HL-60/S4 treated with retinoic acid at 250 ng/mL for 4 days and 3 days (cell line): ENCODE measurements around the gene UFM1.
"Not testable (repeated sequence)": the region's sequence is repeated elsewhere in the genome, so short reads cannot be mapped to it uniquely, and the experiment has no call there.

Experiments used
- in situ Hi-C: fragments of 300-500 bp; cut with MboI; formaldehyde crosslinking; loops from 2 replicates; pipeline ENCODE4 v1.7.0; 2022; ENCODE audit warnings: low sequenced_read_pairs

Gene UFM1

DNA sequence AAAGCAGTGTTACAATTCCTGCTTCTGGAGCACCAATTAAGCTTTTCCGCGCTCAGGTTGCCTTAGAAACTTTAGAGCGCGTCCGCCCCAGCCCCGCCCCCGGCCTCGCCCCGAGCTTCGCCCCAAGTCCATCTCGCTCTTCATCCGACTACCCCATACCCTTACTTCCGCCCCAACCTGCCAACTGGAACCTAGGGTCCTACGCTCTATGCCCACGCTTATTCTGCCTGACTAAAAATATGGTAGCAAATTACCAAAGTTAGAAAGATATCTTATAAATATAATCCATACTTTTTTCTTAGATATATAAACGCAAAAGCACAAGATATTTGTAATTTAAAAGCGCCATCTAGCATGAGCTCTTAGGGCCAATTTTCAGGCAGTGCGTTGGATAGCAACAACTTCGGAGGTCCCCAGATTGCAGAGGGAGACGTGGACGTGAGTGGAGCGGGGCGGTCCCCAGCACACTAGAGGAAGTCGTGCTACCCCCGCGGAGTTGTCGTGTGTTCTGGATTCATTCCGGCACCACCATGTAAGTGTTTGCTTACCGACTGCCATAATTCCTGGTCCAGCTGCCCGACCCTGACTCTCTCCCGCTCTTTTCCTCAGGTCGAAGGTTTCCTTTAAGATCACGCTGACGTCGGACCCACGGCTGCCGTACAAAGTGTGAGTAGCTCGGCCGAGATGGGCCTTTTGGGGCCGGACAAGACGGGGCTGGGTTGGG lies at the start of gene UFM1:
UFM1 (plus strand) TSS at position 462 of the 724 bp plus-strand sequence; CDS start at position 531, 69 bp downstream.
- in situ Hi-C loops = no loop called here

- in situ Hi-C loops = no loop called here
Measured at GRCh38 chr13:38301236-38301635, 48.4 kb upstream of the UFM1 start.

DNA sequence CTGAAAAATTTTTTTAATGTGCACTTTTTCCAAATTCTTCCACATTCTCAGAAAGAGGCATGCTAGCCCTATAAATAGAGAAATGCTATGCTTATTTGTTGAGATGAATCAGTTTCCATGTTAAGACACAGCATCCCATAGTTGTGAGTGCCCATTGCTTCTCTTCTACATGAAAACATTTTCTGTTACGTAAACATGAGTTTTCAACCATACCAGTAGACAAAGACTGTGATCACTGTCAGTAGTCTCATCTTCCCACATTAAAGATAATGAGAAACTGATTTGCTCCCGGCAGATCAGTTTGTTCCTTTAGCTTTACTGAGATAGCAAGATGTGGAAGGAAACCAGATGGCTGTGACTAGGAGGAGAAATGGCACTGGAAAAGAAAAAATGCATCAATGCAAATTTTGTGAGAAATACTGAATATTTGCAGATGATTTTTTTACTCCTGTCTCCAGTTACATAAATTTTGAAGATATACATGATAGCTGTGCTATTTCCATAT lies 45.8 kb upstream of the UFM1 start:
- in situ Hi-C loops = no loop called here

DNA sequence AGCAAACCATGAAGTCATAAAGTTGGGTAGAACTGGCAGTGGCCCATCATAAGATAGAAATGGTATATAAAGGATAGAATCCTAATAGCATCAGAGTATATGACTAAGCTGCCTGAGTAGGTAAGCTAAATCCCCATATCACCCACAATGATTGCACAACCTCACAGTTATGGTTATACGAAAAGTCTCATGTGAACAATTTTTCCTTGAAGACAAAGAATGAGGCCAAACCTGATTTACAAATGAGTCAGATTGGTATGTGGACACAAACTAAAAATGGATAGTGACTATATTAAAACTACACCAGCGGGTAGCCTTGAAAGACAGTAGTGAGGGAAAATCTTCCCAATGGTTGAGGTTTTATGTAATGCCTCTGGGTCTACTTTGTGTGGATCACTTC lies 40.9 kb upstream of the UFM1 start:
- in situ Hi-C loops = no loop called here

DNA sequence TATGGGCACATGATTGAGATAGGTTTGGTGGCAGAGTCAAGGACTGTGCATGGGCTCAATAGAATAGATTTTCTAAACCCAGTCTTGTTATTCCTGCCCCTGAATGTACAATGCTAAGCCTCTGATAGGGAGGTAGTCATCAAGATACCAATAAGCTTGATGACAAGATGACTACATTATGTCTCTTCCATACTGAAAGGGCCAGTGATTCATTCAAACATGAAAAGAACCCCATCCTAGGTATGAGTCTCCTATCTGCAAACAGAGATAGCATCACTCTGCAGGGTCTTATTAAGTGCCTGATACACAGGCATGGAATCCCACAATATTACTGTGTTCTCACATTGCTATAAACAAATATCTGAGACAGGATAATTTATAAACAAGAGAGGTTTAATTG lies 40.3 kb upstream of the UFM1 start:
- in situ Hi-C loops = no loop called here

DNA sequence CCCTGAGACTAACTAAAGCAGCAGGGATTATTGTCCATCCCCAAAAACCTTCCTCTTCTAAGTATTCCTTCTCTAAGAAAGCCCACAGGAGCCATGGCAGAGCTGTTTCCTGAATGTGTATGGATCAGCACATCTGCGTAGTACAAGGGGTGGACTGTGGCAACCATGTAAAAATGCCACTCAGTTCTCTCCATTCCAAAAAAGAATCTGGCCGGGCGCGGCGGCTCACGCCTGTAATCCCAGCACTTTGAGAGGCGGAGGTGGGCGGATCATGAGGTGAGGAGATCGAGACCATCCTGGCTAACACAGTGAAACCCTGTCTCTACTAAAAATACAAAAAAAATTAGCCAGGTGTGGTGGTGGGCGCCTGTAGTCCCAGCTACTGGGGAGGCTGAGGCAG lies 38.5 kb upstream of the UFM1 start:
- in situ Hi-C loops = not testable (repeated sequence)

DNA sequence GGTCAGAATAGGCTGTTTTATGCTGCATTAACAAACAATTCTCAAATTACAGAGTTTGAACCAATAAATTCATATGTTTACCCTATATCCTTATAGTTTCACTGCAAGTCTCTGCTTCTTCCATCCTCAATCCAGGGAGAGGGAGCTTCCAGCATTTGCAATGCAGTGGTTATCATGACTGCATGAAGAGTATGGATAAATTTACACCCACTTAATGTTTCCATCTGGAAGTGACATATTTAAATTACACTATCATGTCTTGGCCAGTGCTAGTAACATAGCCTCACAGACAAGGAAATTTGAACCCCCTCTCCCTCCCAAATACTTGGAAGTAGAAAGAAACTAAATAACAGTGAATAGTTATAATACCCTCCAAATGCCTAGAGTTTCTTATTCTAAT lies 33.5 kb upstream of the UFM1 start:
- in situ Hi-C loops = no loop called here

GRCh38 chr13:38321654-38322053 lies 28.0 kb upstream of the UFM1 start:
- in situ Hi-C loops = no loop called here

- in situ Hi-C loops = no loop called here
Measured at GRCh38 chr13:38325426-38325825, 24.2 kb upstream of the UFM1 start.

DNA sequence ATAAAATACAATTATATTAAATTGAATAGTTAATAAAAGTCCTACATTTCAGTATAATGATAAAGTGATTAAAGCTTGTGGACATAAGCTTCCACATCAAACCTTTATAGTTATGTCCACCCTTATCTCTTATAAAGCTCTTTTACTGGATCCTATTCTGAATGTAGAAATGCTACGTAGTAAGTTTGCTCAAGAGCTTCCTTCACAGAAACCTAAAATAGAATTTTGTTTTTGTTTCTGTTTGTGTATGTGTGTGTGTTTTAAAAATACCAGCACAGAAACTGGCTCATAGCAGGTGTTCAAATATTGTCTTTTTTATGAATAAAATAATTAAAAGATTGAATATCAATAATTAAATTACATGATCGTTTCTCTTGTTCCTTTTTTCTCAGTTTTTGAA lies 21.0 kb upstream of the UFM1 start:
- in situ Hi-C loops = no loop called here

DNA sequence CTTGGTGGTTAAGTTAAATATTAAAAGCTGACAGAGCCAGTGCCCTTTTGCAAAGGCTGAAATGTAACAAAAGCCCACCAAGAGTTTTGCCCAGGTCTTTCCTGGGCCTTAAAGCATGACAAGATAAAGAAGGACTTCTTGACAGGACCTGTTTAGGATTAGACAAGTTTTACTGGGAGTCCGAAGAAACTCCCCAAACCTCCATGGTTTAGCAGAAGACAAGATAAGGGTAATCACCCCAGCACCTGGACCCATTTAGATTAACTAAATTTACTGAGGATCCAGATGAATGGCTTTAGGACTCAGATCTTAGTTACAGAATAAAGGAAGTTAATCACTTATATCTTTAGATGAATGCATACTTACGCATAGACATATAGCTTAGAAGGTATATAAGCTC lies 14.8 kb upstream of the UFM1 start:
- in situ Hi-C loops = no loop called here

- in situ Hi-C loops = no loop called here
Measured at GRCh38 chr13:38338089-38338488, 11.6 kb upstream of the UFM1 start.

GRCh38 chr13:38340624-38341023 lies 9.0 kb upstream of the UFM1 start:
- in situ Hi-C loops = no loop called here

- in situ Hi-C loops = no loop called here
Measured at GRCh38 chr13:38341149-38341692, 8.4 kb upstream of the UFM1 start.

DNA sequence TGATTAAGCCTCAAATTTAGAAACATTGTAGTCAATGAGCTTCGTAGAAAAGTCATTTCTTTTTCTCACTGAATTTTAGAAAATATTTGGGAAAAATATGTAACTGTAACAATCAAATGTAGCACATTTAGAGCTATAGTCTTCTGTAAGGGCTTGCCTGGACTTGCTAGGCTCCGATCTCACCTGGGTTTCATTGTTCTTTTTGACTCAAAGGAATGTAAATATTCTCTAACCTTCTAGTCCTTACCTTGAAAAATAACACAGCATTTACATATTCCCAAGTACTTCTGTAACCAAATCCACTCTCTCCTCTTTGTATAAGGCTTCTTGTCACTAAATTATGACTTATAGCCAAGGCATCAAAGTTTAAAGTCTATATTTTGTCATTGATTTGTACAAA lies 2.9 kb upstream of the UFM1 start:
- in situ Hi-C loops = no loop called here

DNA sequence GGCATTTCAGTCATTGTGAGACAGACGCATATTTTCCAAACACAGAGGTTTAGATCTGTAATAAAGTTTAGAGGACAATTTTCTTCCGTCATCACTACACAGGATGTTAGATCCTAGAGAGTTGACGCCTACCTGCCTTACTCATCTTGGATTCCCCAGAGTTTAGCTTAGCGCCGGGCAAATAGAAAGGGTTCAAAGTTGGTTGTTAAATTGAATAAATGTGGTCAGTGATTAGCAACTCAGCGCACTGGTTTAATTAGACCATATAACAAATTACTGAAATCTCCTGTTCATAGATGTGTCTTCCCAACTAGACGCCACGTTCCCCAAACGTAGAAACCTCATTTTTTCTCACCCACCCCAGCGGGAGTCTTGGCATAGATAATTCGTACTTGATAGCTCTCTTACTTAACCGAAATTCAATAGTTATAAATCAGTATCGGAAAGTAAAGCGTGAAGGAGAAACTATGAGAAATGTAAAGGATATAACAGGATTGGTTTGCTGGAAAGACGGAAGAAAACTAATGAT lies 726 bp upstream of the UFM1 start:
- in situ Hi-C loops = no loop called here

- in situ Hi-C loops = no loop called here
Measured at GRCh38 chr13:38350114-38350617, 515 bp downstream of the UFM1 start.

- in situ Hi-C loops = no loop called here
Measured at GRCh38 chr13:38355595-38356119, 6.0 kb downstream of the UFM1 start.

- in situ Hi-C loops = no loop called here
Measured at GRCh38 chr13:38358684-38359083, 9.0 kb downstream of the UFM1 start.

GRCh38 chr13:38361542-38362262 lies 12.1 kb downstream of the UFM1 start:
- in situ Hi-C loops = no loop called here

GRCh38 chr13:38363219-38363618 lies 13.6 kb downstream of the UFM1 start:
- in situ Hi-C loops = no loop called here
